Stimulated activated CD4-positive, alpha-beta T cell treated with anti-CD3 and anti-CD28 coated beads, Interleukin-4, amount 100 ng/mL, for 1 hour (primary cell): Measurements from ENCODE around the gene NXN.
"Not testable (repeated sequence)": the region's sequence is repeated elsewhere in the genome, so short reads cannot be mapped to it uniquely, and the experiment has no call there.

Experiments used
- DNase-seq: peaks from one replicate; pipeline ENCODE4 v3.0.0-alpha.2; 2020

The NXN gene

GRCh38 chr17:978103-979093 is 1.2 kb downstream of the NXN start:
- DNase-seq: no peak

GRCh38 chr17:977166-977565 is 2.4 kb downstream of the NXN start:
- DNase-seq: no peak

GRCh38 chr17:976312-976711 is 3.3 kb downstream of the NXN start:
- no peak for DNase-seq

GRCh38 chr17:975371-975915 is 4.1 kb downstream of the NXN start:
- no peak for DNase-seq

DNA sequence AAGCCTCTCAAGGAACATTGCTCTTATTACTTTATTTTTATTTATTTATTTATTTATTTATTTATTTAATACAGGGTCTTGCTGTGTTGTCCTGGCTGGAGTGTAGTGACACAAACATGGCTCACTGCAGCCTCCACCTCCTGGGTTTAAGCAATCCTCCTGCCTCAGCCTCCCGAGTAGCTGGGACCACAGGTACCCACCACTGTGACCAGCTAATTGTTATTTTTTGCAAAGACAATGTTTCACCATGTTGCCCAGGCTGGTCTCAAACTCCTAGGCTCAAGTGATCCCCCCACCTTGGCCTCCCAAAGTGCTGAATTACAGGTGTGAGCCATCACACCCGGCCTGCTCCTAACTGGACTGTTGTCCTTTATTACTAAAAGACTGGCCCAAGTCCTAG is 4.8 kb downstream of the NXN start:
- DNase-seq: not testable (repeated sequence)

GRCh38 chr17:973053-973452 is 6.5 kb downstream of the NXN start:
- DNase-seq: no peak

DNA sequence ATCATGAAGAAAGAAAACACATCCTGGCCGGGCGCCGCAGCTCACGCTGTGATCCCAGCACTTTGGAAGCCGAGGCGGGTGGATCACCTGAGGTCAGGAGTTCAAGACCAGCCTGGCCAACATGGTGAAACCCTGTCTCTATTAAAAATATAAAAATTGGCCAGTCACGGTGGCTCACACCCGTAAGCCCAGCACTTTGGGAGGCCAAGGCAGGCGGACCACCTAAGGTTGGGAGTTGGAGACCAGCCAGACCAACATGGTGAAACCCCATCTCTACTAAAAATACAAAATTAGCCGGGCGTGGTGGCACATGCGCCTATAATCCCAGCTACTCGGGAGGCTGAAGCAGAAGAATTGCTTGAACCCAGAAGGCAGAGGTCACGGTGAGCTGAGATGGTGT is 7.7 kb downstream of the NXN start:
- not testable (repeated sequence) for DNase-seq

DNA sequence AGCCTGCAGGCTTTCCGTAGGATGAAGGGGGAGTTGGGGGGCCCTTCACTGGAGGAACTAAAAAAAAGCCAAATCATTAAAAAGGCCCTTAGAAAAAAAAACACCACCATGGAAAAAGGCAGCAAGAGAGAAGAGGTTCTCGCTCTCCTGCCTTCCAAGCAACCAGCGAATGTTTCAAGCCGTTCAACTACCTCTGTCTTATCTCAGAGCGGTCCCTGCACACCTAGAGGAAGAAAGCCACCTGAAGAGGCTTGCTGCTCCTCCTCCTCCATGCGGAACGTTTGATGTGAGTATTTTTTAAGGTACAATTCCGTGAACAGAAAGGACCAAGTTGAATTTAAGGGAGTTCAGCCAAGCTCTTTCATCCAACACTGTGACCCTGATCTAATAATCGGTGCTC is 9.2 kb downstream of the NXN start:
- DNase-seq: no peak

- DNase-seq: no peak
Observed at GRCh38 chr17:969811-970355, 9.7 kb downstream of the NXN start.

GRCh38 chr17:968812-969730 is 10.5 kb downstream of the NXN start:
- no peak for DNase-seq

- DNase-seq: no peak
Observed at GRCh38 chr17:967122-967521, 12.5 kb downstream of the NXN start.

DNA sequence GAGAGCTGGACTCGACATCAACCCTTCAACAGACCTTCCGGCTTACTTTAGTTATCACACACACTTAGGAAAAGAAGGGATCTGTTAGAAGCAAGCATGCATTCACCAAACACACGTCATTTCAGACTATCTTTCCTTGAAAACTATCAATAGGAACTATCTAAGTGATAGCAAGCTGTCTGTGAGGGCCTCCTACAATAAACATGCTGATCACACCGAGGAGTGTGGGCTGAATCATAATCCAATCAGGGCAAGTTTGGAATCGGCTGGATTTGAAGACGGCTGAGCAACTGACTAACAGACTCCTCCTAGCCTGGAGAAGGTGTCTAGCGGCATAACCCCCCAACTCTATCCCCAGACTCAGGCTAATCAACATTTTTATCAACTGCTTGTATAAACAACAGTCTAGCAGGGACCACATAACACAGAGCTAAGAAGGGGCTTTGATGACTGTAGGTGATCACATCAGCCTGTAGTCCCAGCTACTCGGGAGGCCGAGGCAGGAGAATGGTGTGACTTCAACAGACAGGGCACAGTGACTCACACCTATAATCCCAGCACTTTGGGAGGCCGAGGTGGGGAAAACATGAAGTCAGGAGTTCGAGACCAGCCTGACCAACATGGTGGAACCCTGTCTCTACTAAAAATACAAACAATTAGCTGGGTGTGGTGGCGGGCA is 14.1 kb downstream of the NXN start:
- no peak for DNase-seq

GRCh38 chr17:964876-965275 is 14.7 kb downstream of the NXN start:
- no peak for DNase-seq

GRCh38 chr17:962670-963069 is 16.9 kb downstream of the NXN start:
- no peak for DNase-seq

DNA sequence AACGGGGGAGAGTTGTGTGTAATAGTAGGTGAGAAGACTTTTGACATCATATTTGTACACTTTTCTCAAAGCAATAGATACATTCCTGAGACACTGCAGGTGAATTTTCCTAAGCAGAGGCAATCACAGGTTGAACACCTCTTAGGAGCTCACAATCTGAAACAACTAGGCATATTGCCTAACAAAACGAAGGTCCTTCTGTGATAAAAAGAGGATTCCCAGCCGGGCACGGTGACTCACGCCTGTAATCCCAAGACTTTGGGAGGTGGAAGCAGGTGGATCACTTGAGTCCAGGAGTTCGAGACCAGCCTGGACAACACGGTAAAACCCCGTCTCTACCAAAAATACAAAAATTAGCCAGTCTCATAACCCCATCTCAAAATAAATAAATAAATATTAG is 17.4 kb downstream of the NXN start:
- DNase-seq: no peak

DNA sequence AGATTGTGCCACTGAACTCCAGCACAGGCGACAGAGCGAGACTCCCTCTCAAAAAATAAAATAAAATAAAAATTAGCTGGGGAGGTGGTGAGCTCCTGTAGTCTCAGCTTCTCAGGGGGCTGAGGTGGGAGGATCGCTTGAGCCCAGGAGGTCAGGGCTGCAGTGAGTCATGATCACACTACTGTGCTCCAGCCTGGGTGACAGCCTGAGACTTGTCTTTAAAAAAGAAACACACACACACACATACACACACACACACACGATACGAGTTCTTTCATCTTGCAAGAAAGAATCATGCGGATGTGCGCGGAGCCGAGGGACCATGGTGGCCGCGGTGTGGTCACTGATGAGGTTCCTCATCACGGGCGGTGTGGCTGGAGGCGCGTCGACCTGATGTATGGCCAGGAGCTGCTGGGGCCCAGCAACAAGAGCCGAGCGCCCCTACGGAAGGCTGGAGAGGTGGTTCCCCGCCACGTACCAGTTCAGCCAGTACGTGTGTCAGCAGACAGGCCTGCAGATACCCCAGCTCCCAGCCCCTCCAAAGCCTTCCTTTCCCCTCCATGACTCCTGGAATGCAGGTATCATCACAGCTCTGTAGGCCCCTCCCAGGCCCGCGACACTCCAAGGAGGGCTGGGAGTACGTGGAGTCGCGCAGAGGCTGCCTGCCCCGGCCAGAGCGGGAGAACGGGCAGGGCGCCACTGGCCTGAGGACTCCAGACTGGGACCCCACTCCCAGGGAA is 20.7 kb downstream of the NXN start:
- no peak for DNase-seq

- DNase-seq: no peak
Observed at GRCh38 chr17:957856-958421, 21.6 kb downstream of the NXN start.

DNA sequence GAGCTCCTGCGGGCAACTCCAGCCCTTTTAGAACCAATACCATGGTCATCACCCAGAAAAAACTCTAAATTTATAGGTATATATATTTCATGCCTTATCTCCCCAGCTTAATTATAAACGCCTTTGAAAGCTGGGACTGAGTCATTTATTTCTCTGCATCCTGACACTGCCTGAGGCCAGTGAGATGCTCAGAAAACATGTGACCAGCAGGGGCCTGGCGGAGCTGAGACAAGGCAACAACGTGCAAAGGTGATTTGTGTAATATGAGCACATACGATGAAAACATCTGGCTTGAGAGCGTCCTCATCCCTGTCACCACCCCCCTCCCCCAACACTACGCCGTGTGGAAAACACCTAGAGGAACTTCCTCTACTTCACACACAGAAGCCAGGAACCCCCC is 22.7 kb downstream of the NXN start:
- DNase-seq: no peak

GRCh38 chr17:954431-955164 is 25.0 kb downstream of the NXN start:
- DNase-seq: no peak

- DNase-seq: no peak
Observed at GRCh38 chr17:953767-954166, 25.8 kb downstream of the NXN start.

DNA sequence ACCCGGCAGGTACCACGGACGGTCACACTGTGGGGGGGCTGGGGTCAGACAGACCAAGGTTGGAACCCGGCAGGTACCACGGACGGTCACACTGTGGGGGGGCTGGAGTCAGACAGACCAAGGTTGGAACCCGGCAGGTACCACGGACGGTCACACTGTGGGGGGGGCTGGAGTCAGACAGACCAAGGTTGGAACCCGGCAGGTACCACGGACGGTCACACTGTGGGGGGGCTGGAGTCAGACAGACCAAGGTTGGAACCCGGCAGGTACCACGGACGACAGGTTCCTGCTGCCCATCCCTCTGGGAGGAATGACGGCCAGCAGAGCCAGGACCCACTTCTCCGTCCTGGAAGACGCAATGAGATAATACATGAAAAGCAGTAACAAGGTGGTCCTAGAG is 27.0 kb downstream of the NXN start:
- not testable (repeated sequence) for DNase-seq
